ENCODE results near the gene EWSR1. TPM values are rescaled to one million over a fixed set of nuclear protein-coding genes. Genes with fewer than 3 reads are reported as not detected.

The EWSR1 gene
- total RNA-seq, 1 donor from 2014 or later: 199 TPM

DNA sequence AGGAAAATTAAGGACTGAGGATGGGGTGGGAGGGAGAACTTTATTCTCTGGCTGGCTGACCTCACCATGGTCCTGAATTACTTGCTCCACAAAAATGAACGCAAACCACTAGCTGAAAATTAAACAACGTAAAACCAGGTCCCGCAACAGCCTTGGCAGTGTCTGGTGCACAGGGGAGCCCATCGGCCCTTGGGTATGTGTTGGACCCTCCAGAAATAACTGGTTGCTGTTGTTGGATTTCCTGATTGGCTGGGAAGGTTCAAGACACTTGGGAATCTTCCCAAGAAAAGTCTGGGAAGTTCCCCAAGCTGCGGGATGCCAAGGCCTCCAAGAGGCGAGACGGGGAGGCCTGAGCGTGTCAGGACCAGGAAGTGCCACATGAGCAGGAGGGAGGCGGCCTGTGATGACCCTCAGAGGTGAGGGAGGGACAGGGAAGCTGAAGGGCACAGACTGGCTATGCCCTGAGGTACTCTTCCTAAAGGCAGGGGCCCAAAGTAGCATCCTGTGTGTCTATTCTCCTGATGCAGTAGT, 57.8 kb downstream of the EWSR1 start:
- no peaks in the 10 kb centered on the region for H3K27me3 Mint-ChIP-seq (ENCODE audit: low read depth, unreplicated experiment)
- H3K9me3 Mint-ChIP-seq (ENCODE audit: unreplicated experiment): no peaks in the 10 kb centered on the region
- Histone ChIP-seq H2AFZ (ENCODE audit: low read depth, low read length) (no peak overlapping the region), H4K20me1 (ENCODE audit: insufficient read depth, low read length) (peaks cover 8% of the 10 kb centered on the region), H3K4me1 (ENCODE audit: insufficient read depth, low read length) (peaks cover 15% of the 10 kb centered on the region), H3K9me3 (ENCODE audit: insufficient read depth, low read depth, low read length) (no peaks in the 10 kb centered on the region), H3K79me2 (ENCODE audit: insufficient read depth, low read length) (no peaks in the 10 kb centered on the region), H3K4me3 (ENCODE audit: insufficient read depth, low read depth, low read length) (no peak overlapping the region), H3K27me3 (ENCODE audit: insufficient read depth, low read length) (no peaks in the 10 kb centered on the region), H3K27ac (ENCODE audit: low read depth, low read length) (no peak overlapping the region), H3K9ac (ENCODE audit: low read length) (no peak overlapping the region), H3K36me3 (ENCODE audit: insufficient read depth, low read length) (peaks cover 4% of the 10 kb centered on the region), H3K4me2 (ENCODE audit: low read length) (no peak overlapping the region)
- H3K4me1 Mint-ChIP-seq (ENCODE audit: low read depth, unreplicated experiment): peaks cover 3% of the 10 kb centered on the region
- TF ChIP-seq CTCF (IDR thresholded peaks at IDR 0.05; ENCODE audit: insufficient read depth, low read depth, low read length) (no peak), EZH2 (IDR thresholded peaks at IDR 0.05; ENCODE audit: insufficient read depth, low read length) (no peak)
- peaks cover 14% of the 10 kb centered on the region for H3K36me3 Mint-ChIP-seq (ENCODE audit: low read depth, unreplicated experiment)
- no peak for DNase-seq (ENCODE audit: low read depth)
- FAIRE-seq: no peak
- no peak overlapping the region for H3K27ac Mint-ChIP-seq (ENCODE audit: unreplicated experiment)
- H3K4me3 Mint-ChIP-seq (ENCODE audit: unreplicated experiment): no peak overlapping the region

GRCh38 chr22:29326481-29326880, 58.4 kb downstream of the EWSR1 start:
- H3K4me1 Mint-ChIP-seq (ENCODE audit: low read depth, unreplicated experiment): peaks cover 3% of the 10 kb centered on the region
- TF ChIP-seq CTCF (IDR thresholded peaks at IDR 0.05; ENCODE audit: insufficient read depth, low read depth, low read length) (no peak), EZH2 (IDR thresholded peaks at IDR 0.05; ENCODE audit: insufficient read depth, low read length) (no peak)
- no peaks in the 10 kb centered on the region for H3K9me3 Mint-ChIP-seq (ENCODE audit: unreplicated experiment)
- H3K4me3 Mint-ChIP-seq (ENCODE audit: unreplicated experiment): no peak overlapping the region
- Histone ChIP-seq H4K20me1 (ENCODE audit: insufficient read depth, low read length) (peaks cover 8% of the 10 kb centered on the region), H3K4me1 (ENCODE audit: insufficient read depth, low read length) (peaks cover 21% of the 10 kb centered on the region), H3K36me3 (ENCODE audit: insufficient read depth, low read length) (peaks cover 4% of the 10 kb centered on the region), H3K79me2 (ENCODE audit: insufficient read depth, low read length) (no peaks in the 10 kb centered on the region), H3K9me3 (ENCODE audit: insufficient read depth, low read depth, low read length) (no peaks in the 10 kb centered on the region), H3K4me3 (ENCODE audit: insufficient read depth, low read depth, low read length) (no peak overlapping the region), H2AFZ (ENCODE audit: low read depth, low read length) (no peak overlapping the region), H3K4me2 (ENCODE audit: low read length) (no peak overlapping the region), H3K9ac (ENCODE audit: low read length) (no peak overlapping the region), H3K27me3 (ENCODE audit: insufficient read depth, low read length) (no peaks in the 10 kb centered on the region), H3K27ac (ENCODE audit: low read depth, low read length) (no peak overlapping the region)
- H3K27ac Mint-ChIP-seq (ENCODE audit: unreplicated experiment): no peak overlapping the region
- H3K36me3 Mint-ChIP-seq (ENCODE audit: low read depth, unreplicated experiment): peaks cover 15% of the 10 kb centered on the region
- no peak for DNase-seq (ENCODE audit: low read depth)
- H3K27me3 Mint-ChIP-seq (ENCODE audit: low read depth, unreplicated experiment): no peaks in the 10 kb centered on the region
- no peak for FAIRE-seq

DNA sequence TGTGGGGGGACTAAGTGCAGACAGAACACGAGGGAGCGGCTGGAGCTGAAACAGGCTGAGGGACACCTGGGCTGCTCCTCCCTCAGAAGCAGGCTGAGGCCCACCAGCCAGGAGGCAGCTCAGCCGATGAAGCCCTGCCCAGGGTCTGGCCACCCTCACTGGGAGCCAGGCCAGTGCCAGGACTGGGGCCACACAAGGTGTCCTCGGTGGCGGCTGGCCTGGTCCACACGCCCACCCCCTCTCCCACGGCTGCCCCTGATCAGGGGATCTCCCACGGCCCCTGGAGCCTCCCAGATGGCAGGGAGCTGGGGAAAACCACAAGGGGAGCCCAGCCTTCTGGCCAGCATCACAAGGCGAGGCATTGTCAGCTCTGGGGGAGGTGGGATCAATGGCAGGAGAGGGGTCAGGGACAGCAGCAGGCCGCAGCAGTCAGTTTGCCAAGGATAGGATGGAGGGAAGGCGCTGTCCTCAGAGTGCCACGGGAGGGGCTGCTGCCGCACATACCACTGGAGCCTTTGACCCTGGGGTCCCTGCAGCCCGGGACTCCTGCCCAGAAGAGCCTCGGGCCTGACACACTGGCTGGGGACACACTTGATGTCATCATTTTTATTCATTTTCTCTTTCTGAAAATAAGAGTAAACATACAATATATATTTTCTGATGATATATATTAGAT, 59.2 kb downstream of the EWSR1 start:
- H3K27ac ChIP-seq (ENCODE audit: low read depth, low read length): no peak overlapping the region
- TF ChIP-seq CTCF (IDR thresholded peaks at IDR 0.05; ENCODE audit: insufficient read depth, low read depth, low read length): no peak
- TF ChIP-seq EZH2 (IDR thresholded peaks at IDR 0.05; ENCODE audit: insufficient read depth, low read length): no peak
- no peak for FAIRE-seq
- peaks cover 22% of the 10 kb centered on the region for H3K4me1 ChIP-seq (ENCODE audit: insufficient read depth, low read length)
- no peak overlapping the region for H3K4me2 ChIP-seq (ENCODE audit: low read length)
- Mint-ChIP-seq H3K4me1 (ENCODE audit: low read depth, unreplicated experiment) (peaks cover 3% of the 10 kb centered on the region), H3K36me3 (ENCODE audit: low read depth, unreplicated experiment) (peaks cover 15% of the 10 kb centered on the region), H3K27ac (ENCODE audit: unreplicated experiment) (peak overlapping the region; percentile 53), H3K4me3 (ENCODE audit: unreplicated experiment) (no peak overlapping the region), H3K9me3 (ENCODE audit: unreplicated experiment) (no peaks in the 10 kb centered on the region), H3K27me3 (ENCODE audit: low read depth, unreplicated experiment) (no peaks in the 10 kb centered on the region)
- no peaks in the 10 kb centered on the region for H3K27me3 ChIP-seq (ENCODE audit: insufficient read depth, low read length)
- no peaks in the 10 kb centered on the region for H3K79me2 ChIP-seq (ENCODE audit: insufficient read depth, low read length)
- peaks cover 8% of the 10 kb centered on the region for H4K20me1 ChIP-seq (ENCODE audit: insufficient read depth, low read length)
- no peaks in the 10 kb centered on the region for H3K9me3 ChIP-seq (ENCODE audit: insufficient read depth, low read depth, low read length)
- H3K4me3 ChIP-seq (ENCODE audit: insufficient read depth, low read depth, low read length): no peak overlapping the region
- peaks cover 4% of the 10 kb centered on the region for H3K36me3 ChIP-seq (ENCODE audit: insufficient read depth, low read length)
- DNase-seq (ENCODE audit: low read depth): no peak
- H2AFZ ChIP-seq (ENCODE audit: low read depth, low read length): no peak overlapping the region
- H3K9ac ChIP-seq (ENCODE audit: low read length): no peak overlapping the region

Data from astrocyte (in vitro differentiated cells and primary cell).